H1 (cell line): Measurements from ENCODE around the gene POU2F2. TPM values are rescaled to one million over a fixed set of nuclear protein-coding genes. Genes with fewer than 3 reads are reported as not detected.

Experiments
- CTCF ChIA-PET: fragments of 300-600 bp; sonication (Branson Sonifier 250); formaldehyde crosslinking; loops from one replicate; lab custom pipeline; 2021; ENCODE audit not compliant: partially characterized antibody; lab: Charles Lee
- POLR2A ChIA-PET: fragments of 300-600 bp; sonication (Branson Sonifier 250); formaldehyde crosslinking; loops from one replicate; lab custom pipeline; 2021; ENCODE audit warnings: inconsistent platforms; ENCODE audit not compliant: partially characterized antibody; lab: Charles Lee
- DNase-seq, 2 experiments: peaks; one replicate each; pipeline versions ENCODE4 v3.0.0 to v3.0.0-alpha.2; 2010 to 2022; ENCODE audit warnings: low spot score in 2 of 2, low read depth in 1 of 2, mixed read lengths in 1 of 2
- FAIRE-seq: peaks from 2 replicates; lab custom pipeline; 2011; peaks lifted over from hg19 to GRCh38; lab: Jason Lieb, UNC
- H2AFZ ChIP-seq: 2 replicates; pipeline ENCODE4 v1.8.1; 2012; ENCODE audit warnings: low read length, inconsistent platforms
- H2AK5ac ChIP-seq: 2 replicates; pipeline ENCODE4 v1.6.1; 2013; ENCODE audit warnings: low read depth, low read length
- H2BK120ac ChIP-seq: replicated peaks from 2 replicates; pipeline ENCODE3; 2013; ENCODE audit warnings: low read depth, low read length, inconsistent platforms
- H2BK12ac ChIP-seq: 2 replicates; pipeline ENCODE4 v1.6.1; 2013; ENCODE audit warnings: low read depth, low read length
- H2BK15ac ChIP-seq: 2 replicates; pipeline ENCODE4 v1.6.1; 2013; ENCODE audit warnings: low read length
- H2BK20ac ChIP-seq: 2 replicates; pipeline ENCODE4 v1.6.1; 2013; ENCODE audit warnings: low read length
- H2BK5ac ChIP-seq: 2 replicates; pipeline ENCODE4 v1.6.1; 2013; ENCODE audit warnings: low read depth, low read length
- H3K14ac ChIP-seq: 2 replicates; pipeline ENCODE4 v1.6.1; 2013; ENCODE audit warnings: inconsistent platforms; ENCODE audit not compliant: insufficient read length
- H3K18ac ChIP-seq: 2 replicates; pipeline ENCODE4 v1.6.1; 2013; ENCODE audit warnings: low read length; ENCODE audit errors: extremely low read depth
- H3K23ac ChIP-seq: 2 replicates; pipeline ENCODE4 v1.6.1; 2013; ENCODE audit warnings: inconsistent platforms; ENCODE audit not compliant: insufficient read length
- H3K23me2 ChIP-seq: 2 replicates; pipeline ENCODE4 v1.6.1; 2013; ENCODE audit warnings: low read depth, low read length
- H3K27ac ChIP-seq: 2 replicates; pipeline ENCODE4 v1.6.1; 2011; ENCODE audit warnings: low read depth, low read length, inconsistent platforms
- H3K27me3 ChIP-seq, 4 experiments: replicated peaks in 1 of 4; 1 replicate in 1 of 4; 2 replicates in 3 of 4; pipeline versions ENCODE4 v1.6.1 to v1.8.1; 2011 to 2013; ENCODE audit warnings: low read length in 3 of 4, mild to moderate bottlenecking in 3 of 4, inconsistent platforms in 2 of 4, mixed read lengths in 2 of 4, moderate library complexity in 1 of 4; ENCODE audit not compliant: control insufficient read depth in 3 of 4, insufficient read depth in 3 of 4; ENCODE audit errors: extremely low read depth in 1 of 4
- H3K36me3 ChIP-seq, 4 experiments: 2 replicates each; pipeline versions ENCODE4 v1.6.1 to v1.8.1; 2011 to 2013; ENCODE audit warnings: mild to moderate bottlenecking in 4 of 4, low read length in 3 of 4, moderate library complexity in 2 of 4, control low read depth in 1 of 4, inconsistent platforms in 1 of 4; ENCODE audit not compliant: insufficient read depth in 4 of 4, control insufficient read depth in 2 of 4
- H3K4ac ChIP-seq: replicated peaks from 2 replicates; pipeline ENCODE3; 2013; ENCODE audit warnings: low read length, low read depth, mixed read lengths, inconsistent platforms; ENCODE audit not compliant: insufficient read length
- H3K4me1 ChIP-seq, 4 experiments: replicated peaks in 1 of 4; 1 replicate in 1 of 4; 2 replicates in 3 of 4; pipeline versions ENCODE4 v1.6.1 to v1.8.1; 2011 to 2013; ENCODE audit warnings: low read length in 3 of 4, inconsistent platforms in 2 of 4, mixed read lengths in 1 of 4; ENCODE audit not compliant: insufficient read depth in 4 of 4, control insufficient read depth in 3 of 4
- H3K4me2 ChIP-seq, 2 experiments: 2 replicates each; pipeline versions ENCODE4 v1.6.1 to v1.8.1; 2011 to 2013; ENCODE audit warnings: low read depth in 2 of 2, low read length in 2 of 2, control low read depth in 1 of 2, inconsistent platforms in 1 of 2, mild to moderate bottlenecking in 1 of 2; ENCODE audit not compliant: insufficient read depth in 1 of 2
- H3K4me3 ChIP-seq, 4 experiments: fragments of 200-600, 300-600 bp in 1 of 4; sonication (generic), shearing (Covaris generic), sonication (Bioruptor Twin) in 1 of 4; 2 replicates each; pipeline versions ENCODE4 v1.5.1 to v1.8.1; 2011 to 2016; ENCODE audit warnings: low read length in 4 of 4, low read depth in 3 of 4, control low read depth in 2 of 4, inconsistent platforms in 2 of 4, mild to moderate bottlenecking in 2 of 4, mixed read lengths in 1 of 4, moderate library complexity in 1 of 4; ENCODE audit not compliant: insufficient read depth in 2 of 4; ENCODE audit errors: extremely low read depth in 1 of 4
- H3K56ac ChIP-seq: replicated peaks from 2 replicates; pipeline ENCODE3; 2013; ENCODE audit warnings: low read depth, mild to moderate bottlenecking, mixed read lengths, low read length, inconsistent platforms; ENCODE audit not compliant: insufficient read length
- H3K79me1 ChIP-seq: 2 replicates; pipeline ENCODE4 v1.6.1; 2013; ENCODE audit warnings: low read depth, low read length, control low read depth
- H3K79me2 ChIP-seq, 2 experiments: 2 replicates each; pipeline versions ENCODE4 v1.6.1 to v1.8.1; 2012 to 2013; ENCODE audit warnings: low read length in 2 of 2, mild to moderate bottlenecking in 2 of 2, inconsistent platforms in 1 of 2; ENCODE audit not compliant: insufficient read depth in 2 of 2, control insufficient read depth in 1 of 2
- H3K9ac ChIP-seq, 4 experiments: replicated peaks in 1 of 4; 1 replicate in 1 of 4; 2 replicates in 3 of 4; pipeline versions ENCODE4 v1.6.1 to v1.8.1; 2011 to 2013; ENCODE audit warnings: low read depth in 3 of 4, low read length in 3 of 4, control low read depth in 2 of 4, mild to moderate bottlenecking in 2 of 4, moderate library complexity in 2 of 4, inconsistent platforms in 1 of 4; ENCODE audit errors: extremely low read depth in 1 of 4
- H3K9me3 ChIP-seq, 2 experiments: 2 replicates each; pipeline versions ENCODE4 v1.6.1 to v1.8.1; 2012 to 2013; ENCODE audit warnings: mild to moderate bottlenecking in 2 of 2, moderate library complexity in 2 of 2, control low read depth in 1 of 2, inconsistent platforms in 1 of 2, low read depth in 1 of 2, low read length in 1 of 2, mixed read lengths in 1 of 2; ENCODE audit not compliant: insufficient read depth in 2 of 2
- H4K20me1 ChIP-seq, 2 experiments: replicated peaks in 1 of 2; 2 replicates each; pipeline versions ENCODE3 to v1.8.1; 2011 to 2013; ENCODE audit warnings: inconsistent platforms in 2 of 2, low read length in 2 of 2, mild to moderate bottlenecking in 1 of 2; ENCODE audit not compliant: insufficient read depth in 2 of 2, control insufficient read depth in 1 of 2
- H4K5ac ChIP-seq: 2 replicates; pipeline ENCODE4 v1.6.1; 2013; ENCODE audit warnings: low read length, low read depth, mixed read lengths, inconsistent platforms; ENCODE audit not compliant: insufficient read length
- H4K8ac ChIP-seq: 2 replicates; pipeline ENCODE4 v1.8.0; 2013; ENCODE audit warnings: mild to moderate bottlenecking, moderate library complexity, low read length, inconsistent platforms; ENCODE audit not compliant: insufficient read depth; ENCODE audit errors: extremely low read depth
- H4K91ac ChIP-seq: replicated peaks from 2 replicates; pipeline ENCODE3; 2013; ENCODE audit warnings: low read length, mixed read lengths, inconsistent platforms; ENCODE audit not compliant: insufficient read length
- CEBPB ChIP-seq: IDR thresholded peaks from 2 replicates; pipeline ENCODE4 v1.6.1; 2012; ENCODE audit warnings: low read depth, low read length
- SRF ChIP-seq: IDR thresholded peaks from 2 replicates; pipeline ENCODE4 v1.6.1; 2011; ENCODE audit warnings: mild to moderate bottlenecking, low read depth, low read length, moderate library complexity
- WGBS, 2 experiments: shearing (Covaris generic) in 1 of 2; methylation state at CpG; one replicate each; pipeline versions ENCODE4 v1.1.6 to v1.1.7; 2013 to 2015; ENCODE audit warnings: low lambda C conversion rate in 2 of 2, mixed read lengths in 2 of 2, inconsistent platforms in 1 of 2, low coverage in 1 of 2, missing lambda C conversion rate in 1 of 2; ENCODE audit not compliant: insufficient replicate concordance in 2 of 2, insufficient coverage in 1 of 2, insufficient read length in 1 of 2; ENCODE audit errors: extremely low coverage in 1 of 2, missing lambda C conversion rate in 1 of 2; 5-methylcytosine and 5-hydroxymethylcytosine counted together
- polyA plus RNA-seq, 7 experiments: library from polyadenylated mRNA; depleted of rRNA in 3 of 7; stranded (reverse) in 5 of 7; unstranded in 2 of 7; fragments of >200 nt in 5 of 7; fragments of 200-250 nt in 2 of 7; gene quantifications; 1 replicate in 5 of 7; 2 replicates in 1 of 7; 4 replicates in 1 of 7; pipeline versions ENCODE4 v1.2.1 to v1.2.3, GENCODE V29; 2011 to 2013; ENCODE audit warnings: missing spikeins in 2 of 7, mixed read lengths in 2 of 7
- total RNA-seq: library from RNA; stranded (reverse); fragmentation: NEBNext Ultra II Directional; extraction: Animal tissue kit (Norgen Biotek cat#: 25700); gene quantifications from 2 replicates; pipeline ENCODE4 v1.2.1, GENCODE V29; 2021

Gene POU2F2
- total and polyA plus RNA-seq, 2 of the 8 experiments (the other 6 are each of a cell fraction or from before 2014, with no cell fraction given), result 5.0 to 6.1 TPM

DNA sequence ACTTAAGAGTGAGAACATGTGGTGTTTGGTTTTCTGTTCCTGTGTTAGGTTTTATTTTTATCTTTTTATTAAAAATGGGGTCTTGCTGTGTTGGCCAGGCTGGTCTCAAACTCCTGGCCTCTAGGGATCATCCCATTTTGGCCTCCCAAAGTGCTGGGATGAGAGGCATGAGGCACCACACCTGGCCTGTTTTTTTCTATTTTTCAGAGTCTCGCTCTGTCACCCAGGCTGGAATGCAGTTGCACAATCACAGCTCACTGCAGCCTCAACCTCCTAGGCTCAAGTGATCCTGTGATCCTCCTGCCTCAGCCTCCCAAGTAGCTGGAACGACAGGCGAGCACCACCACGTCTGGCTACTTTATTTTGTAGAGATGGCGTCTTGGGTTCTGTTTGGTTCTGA is 48.7 kb downstream of the POU2F2 start:
- Histone ChIP-seq H3K9me3 (no peaks in the 10 kb centered on the region), H2BK12ac (no peak overlapping the region), H3K4me3 (no peak overlapping the region), H3K4me1 (peaks cover 0 to under 1% (median 0%) of the 10 kb centered on the region in 4 experiments; a peak in 2 of 7 replicates), H4K91ac (no peak overlapping the region), H2BK20ac (no peak overlapping the region), H3K79me2 (peaks cover 2 to 19% of the 10 kb centered on the region in 2 experiments; a peak in 3 of 4 replicates), H3K14ac (no peak overlapping the region), H3K79me1 (peaks cover 7% of the 10 kb centered on the region; the same call in 1 of the 2 replicates), H3K27me3 (no peaks in the 10 kb centered on the region), H3K9ac (no peak overlapping the region), H3K23me2 (no peaks in the 10 kb centered on the region; the same call in 1 of the 2 replicates), H3K56ac (no peak overlapping the region), H3K4ac (no peak overlapping the region), H2BK15ac (no peak overlapping the region), H3K18ac (no peak overlapping the region), H2BK120ac (no peak overlapping the region), H2BK5ac (no peak overlapping the region), H2AK5ac (no peak overlapping the region), H4K8ac (no peak overlapping the region), H3K4me2 (no peak overlapping the region), H3K27ac (no peak overlapping the region), H3K36me3 (peaks cover 15 to 35% (median 33%) of the 10 kb centered on the region in 4 experiments; a peak in 7 of 8 replicates), H3K23ac (no peak overlapping the region), H4K20me1 (peaks cover 17 to 35% of the 10 kb centered on the region in 2 experiments), H2AFZ (no peak overlapping the region), H4K5ac (no peak overlapping the region)
- FAIRE-seq, result no peak
- WGBS, 2 experiments, result 91% methylated on average over 5 of the region's 5 CpGs; no CpG with 5 or more reads in 1 of the 2 experiments
- DNase-seq, result no peak
- ChIA-PET POLR2A (interaction anchor here (0.6 to 2.5 kb wide), 3 partner anchors 7 to 584 kb away, joined by 3 to 10 read pairs (median 3); partner anchors contain the start of gene ZNF574), CTCF (interaction anchor here (0.9 to 1.1 kb wide), 3 partner anchors 10 to 55 kb away, joined by 3 to 4 read pairs (median 3); no protein-coding TSS in a partner anchor)
- TF ChIP-seq CEBPB (peak; percentile 61), SRF (no peak)
